NCI-H146 (cell line): ENCODE results near the gene ARHGAP22.
A peak's percentile ranks its signal among the peaks of the same experiment; 100 is the strongest.

Experiments used
- DNase-seq: peaks from one replicate; lab custom pipeline; 2025; lab: John Stamatoyannopoulos, UW

The ARHGAP22 gene

GRCh38 chr10:48533540-48533939, 71.3 kb downstream of the ARHGAP22 start:
- no peak for DNase-seq

- no peak for DNase-seq
Observed at GRCh38 chr10:48531486-48531885, 73.4 kb downstream of the ARHGAP22 start.

GRCh38 chr10:48529331-48529730, 75.5 kb downstream of the ARHGAP22 start:
- no peak for DNase-seq

- no peak for DNase-seq
Observed at GRCh38 chr10:48527756-48528155, 77.1 kb downstream of the ARHGAP22 start.

- DNase-seq, result no peak
Observed at GRCh38 chr10:48526846-48527505, 77.9 kb downstream of the ARHGAP22 start.

- no peak for DNase-seq
Observed at GRCh38 chr10:48526011-48526821, 78.7 kb downstream of the ARHGAP22 start.

- DNase-seq, result no peak
Observed at GRCh38 chr10:48525113-48525512, 79.8 kb downstream of the ARHGAP22 start.

DNA sequence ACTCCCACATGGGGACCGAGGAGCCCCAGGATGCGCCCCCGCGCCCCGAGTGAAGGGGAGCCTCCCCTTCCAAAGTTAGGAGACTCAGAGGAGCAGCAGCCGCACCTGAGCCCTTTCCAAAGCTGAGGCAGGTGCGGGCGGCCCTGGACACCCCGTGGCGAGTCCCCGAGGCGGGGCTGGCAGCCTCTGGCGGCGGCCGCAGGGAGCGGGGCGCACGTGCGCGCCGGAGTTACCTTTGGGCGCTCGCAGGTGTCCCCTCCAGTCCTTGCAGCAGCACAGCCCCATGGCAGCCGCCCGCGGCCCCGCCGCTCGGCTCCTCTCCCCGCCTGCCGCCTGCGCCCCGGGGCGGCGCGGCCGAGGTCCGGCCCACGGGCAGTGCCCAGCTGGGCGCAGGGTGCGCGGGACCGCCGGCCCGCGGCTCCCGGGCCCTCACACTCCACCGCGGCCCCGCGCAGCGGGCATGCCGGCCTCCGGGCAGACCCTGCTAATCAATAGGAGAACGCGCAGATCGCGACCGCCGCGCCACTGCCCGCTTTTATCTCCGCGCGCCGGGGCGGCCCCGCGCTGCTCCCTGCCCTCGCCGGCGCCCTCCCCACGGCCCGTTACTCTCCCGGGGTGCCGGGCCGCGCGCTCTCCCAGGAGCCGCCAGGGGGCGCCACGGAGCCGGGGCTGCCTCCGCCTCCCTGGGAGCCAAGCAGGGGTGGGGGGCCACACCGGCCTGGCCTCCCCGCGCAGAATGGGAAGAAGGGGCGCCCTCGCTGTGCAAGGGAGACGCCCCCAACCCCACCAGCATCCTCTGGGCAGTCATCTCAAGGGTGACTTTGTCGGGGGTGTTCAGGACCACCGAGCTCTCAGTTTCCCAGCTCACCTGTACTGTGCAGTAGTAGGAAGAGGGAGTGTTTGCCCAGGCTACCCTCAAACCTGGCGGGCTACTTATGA, 80.8 kb downstream of the ARHGAP22 start:
- DNase-seq, result peak; percentile 63

DNA sequence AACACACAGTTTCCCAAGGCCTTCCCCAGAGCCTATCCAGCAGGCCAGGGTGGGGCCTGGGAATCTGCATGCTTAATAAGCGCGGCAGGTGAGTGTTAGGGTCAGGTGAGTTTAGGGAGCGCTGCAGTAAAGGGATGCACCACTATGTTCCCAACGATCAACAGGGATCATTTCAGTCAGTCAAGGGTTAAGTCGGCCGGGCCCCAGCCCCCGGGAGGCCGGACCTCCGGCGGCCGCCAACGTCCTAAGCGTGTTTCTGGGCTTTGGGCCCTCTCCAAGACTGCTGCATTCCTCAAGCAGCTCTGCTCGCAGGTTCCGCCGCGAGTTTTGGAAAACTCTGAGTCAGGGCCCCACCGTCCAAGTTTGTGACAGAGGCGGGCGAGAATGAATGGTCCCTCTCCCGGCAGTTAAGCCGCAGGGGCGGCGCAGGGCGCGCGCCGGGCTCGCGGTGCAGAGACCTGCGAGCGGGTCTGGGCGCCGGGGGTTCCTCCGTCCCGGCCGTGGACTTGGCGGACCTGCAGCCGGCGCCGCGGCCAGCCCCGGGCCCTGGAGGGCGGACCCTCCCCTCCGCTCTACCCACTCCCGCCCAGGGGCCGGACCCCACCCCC, 81.6 kb downstream of the ARHGAP22 start:
- no peak for DNase-seq

DNA sequence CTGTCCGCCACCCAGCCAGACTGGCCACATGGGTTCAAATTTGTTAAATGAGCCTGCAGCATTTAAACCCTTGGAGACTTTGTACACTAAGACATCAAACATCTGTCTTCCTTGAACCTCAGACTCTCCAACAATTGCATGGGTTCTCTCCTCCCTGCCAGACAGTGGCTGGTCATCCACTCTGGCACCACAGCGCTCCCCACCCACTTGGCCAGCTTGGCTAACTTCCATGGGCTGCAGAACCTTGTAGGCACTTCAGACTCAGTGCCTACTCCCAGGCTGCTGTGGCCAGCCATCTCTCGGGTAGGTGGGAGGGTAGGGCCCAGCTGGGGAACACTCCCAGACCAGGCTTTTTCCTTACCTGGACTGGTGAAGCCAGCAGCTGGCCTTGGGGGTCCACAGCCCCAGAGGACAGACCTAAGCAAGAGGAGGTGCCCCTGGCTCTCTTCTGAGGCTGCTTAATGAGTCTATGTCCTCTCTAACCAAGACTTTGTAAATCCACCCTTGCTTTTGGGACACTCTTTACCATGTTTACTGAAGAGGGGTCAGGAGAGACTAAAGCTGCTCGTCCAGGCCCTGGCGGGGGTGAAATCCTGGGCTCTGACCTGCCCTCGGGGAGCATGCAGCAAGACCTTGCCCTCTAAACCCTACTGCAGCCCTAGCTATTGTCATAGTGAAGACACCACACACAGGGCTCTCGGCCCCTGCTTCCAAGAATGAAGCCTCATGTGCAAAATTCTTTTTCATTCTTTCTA, 82.7 kb downstream of the ARHGAP22 start:
- DNase-seq, result no peak

GRCh38 chr10:48520594-48520993, 84.3 kb downstream of the ARHGAP22 start:
- no peak for DNase-seq

DNA sequence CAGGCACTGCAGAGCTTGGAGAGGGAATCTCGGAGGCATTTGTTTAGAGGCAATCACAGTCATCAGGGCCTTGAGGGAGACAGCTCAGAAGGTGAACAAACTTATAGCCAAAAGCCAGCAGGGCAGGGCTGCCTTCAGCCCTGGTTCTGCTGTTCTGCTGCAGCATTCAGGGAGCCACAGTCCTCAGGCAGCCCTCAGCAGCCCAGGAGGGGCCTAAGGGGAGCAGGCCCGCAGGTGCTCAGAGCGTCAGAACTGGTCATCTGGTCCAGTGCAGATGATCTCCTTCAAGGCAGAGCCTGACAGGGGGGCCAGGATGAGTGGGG, 84.7 kb downstream of the ARHGAP22 start:
- DNase-seq, result no peak

- DNase-seq, result no peak
Observed at GRCh38 chr10:48519481-48520183, 85.2 kb downstream of the ARHGAP22 start.

GRCh38 chr10:48518986-48519385, 85.9 kb downstream of the ARHGAP22 start:
- DNase-seq, result no peak

GRCh38 chr10:48517911-48518811, 86.7 kb downstream of the ARHGAP22 start:
- no peak for DNase-seq

GRCh38 chr10:48517482-48517881, 87.4 kb downstream of the ARHGAP22 start:
- DNase-seq, result no peak

DNA sequence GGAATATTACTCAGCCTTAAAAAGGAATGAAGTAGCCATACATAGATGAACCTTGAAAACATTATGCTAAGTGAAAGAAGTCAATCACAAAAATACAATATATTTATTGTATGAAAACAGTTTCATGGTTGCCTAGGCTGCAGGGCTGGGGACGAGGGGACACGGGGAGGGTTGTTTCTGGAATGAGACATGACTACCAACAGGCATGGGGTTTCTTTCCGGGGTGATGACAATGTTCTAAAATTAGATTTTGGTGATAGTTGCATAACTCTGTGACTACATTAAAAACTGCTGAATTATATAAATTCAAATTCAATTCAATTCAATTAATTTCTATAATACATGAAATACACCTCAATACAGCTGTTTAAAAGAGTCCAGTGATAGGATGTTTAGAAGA, 88.0 kb downstream of the ARHGAP22 start:
- no peak for DNase-seq

DNA sequence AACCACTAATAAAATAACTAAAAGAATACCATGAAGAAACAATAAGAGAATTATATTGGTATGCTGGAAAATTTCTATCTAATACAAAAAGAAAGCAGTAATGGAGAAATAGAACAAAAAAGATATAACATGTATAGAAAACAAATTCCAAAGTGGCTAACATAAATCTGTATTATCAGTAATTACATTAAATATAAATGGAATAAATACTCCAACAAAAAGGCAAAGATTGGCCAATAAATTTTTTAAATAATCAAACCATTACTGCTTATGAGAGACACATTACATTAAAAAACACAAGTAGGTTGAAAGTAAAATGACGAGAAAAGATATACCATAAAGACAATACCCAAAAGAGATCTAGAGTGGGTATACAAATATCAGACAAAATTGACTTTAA, 90.0 kb downstream of the ARHGAP22 start:
- DNase-seq, result no peak

GRCh38 chr10:48514255-48514654, 90.6 kb downstream of the ARHGAP22 start:
- DNase-seq, result no peak

- DNase-seq, result no peak
Observed at GRCh38 chr10:48512861-48513260, 92.0 kb downstream of the ARHGAP22 start.
